IPS DF 6.9 (cell line): ENCODE results near the gene SCEL.
"Not testable (repeated sequence)": the region's sequence is repeated elsewhere in the genome, so short reads cannot be mapped to it uniquely, and the experiment has no call there.

ENCODE experiments used
- DNase-seq: peaks from one replicate; pipeline ENCODE4 v3.0.0-alpha.2; 2013; ENCODE audit warnings: low read depth, low spot score
- H3K27ac ChIP-seq: one replicate; pipeline ENCODE4 v1.5.1; 2013; ENCODE audit warnings: low read length, control low read depth
- H3K27me3 ChIP-seq: 2 replicates; pipeline ENCODE4 v1.6.1; 2013; ENCODE audit warnings: mild to moderate bottlenecking, low read length; ENCODE audit not compliant: control insufficient read depth, insufficient read depth
- H3K36me3 ChIP-seq: 2 replicates; pipeline ENCODE4 v1.6.1; 2013; ENCODE audit warnings: low read length; ENCODE audit not compliant: control insufficient read depth, insufficient read depth
- H3K4me1 ChIP-seq: 2 replicates; pipeline ENCODE4 v1.6.1; 2013; ENCODE audit warnings: low read length; ENCODE audit not compliant: control insufficient read depth, insufficient read depth
- H3K4me3 ChIP-seq: 2 replicates; pipeline ENCODE4 v1.5.1; 2013; ENCODE audit warnings: mild to moderate bottlenecking, low read length
- H3K9me3 ChIP-seq: 2 replicates; pipeline ENCODE4 v1.6.1; 2013; ENCODE audit warnings: low read length, inconsistent platforms; ENCODE audit not compliant: control insufficient read depth, insufficient read depth
- WGBS: extraction: QIAGEN DNeasy Blood & Tissue Kit; methylation state at CpG from one replicate; pipeline ENCODE4 v1.1.7; 2013; ENCODE audit warnings: mixed read lengths, missing lambda C conversion rate; ENCODE audit not compliant: insufficient read length, insufficient coverage; 5-methylcytosine and 5-hydroxymethylcytosine counted together

SCEL gene

GRCh38 chr13:77660841-77661250 is 125.3 kb downstream of the SCEL start:
- no peaks in the 10 kb centered on the region for H3K4me1 ChIP-seq
- no peaks in the 10 kb centered on the region; the same call in 1 of the 2 replicates for H3K36me3 ChIP-seq
- no peaks in the 10 kb centered on the region for H3K9me3 ChIP-seq
- no peaks in the 10 kb centered on the region for H3K27me3 ChIP-seq
- no peak for DNase-seq
- no peak overlapping the region for H3K4me3 ChIP-seq
- no CpG with 5 or more reads among the region's 15 CpGs for WGBS
- no peak overlapping the region for H3K27ac ChIP-seq

DNA sequence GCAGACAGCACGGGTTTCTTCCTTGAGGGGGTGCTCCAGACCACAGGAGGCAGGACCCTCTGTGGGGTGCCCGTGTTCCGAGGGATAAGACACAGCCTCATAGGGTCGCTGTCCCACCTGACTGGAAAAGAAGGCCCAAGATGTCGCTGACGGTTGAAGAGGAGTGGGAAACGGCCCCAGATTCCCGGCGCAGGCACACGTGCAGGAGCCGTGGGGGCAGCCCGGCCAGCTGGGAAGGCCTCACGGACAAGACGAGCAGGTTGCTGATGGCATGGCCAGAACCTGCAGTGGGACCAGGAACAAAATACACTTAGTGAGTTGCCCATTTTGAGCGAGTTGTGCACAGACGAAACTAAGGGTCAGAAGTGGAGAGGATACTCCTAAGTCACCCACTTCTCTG is 126.8 kb downstream of the SCEL start:
- no CpG with 5 or more reads among the region's 16 CpGs for WGBS
- H3K4me3 ChIP-seq, H3K36me3 ChIP-seq, H3K4me1 ChIP-seq, H3K9me3 ChIP-seq, DNase-seq, H3K27me3 ChIP-seq, H3K27ac ChIP-seq: not testable (repeated sequence)

GRCh38 chr13:77662831-77663230 is 127.3 kb downstream of the SCEL start:
- no CpG with 5 or more reads among the region's 15 CpGs for WGBS
- H3K27ac ChIP-seq, H3K27me3 ChIP-seq, DNase-seq, H3K9me3 ChIP-seq, H3K4me1 ChIP-seq, H3K36me3 ChIP-seq, H3K4me3 ChIP-seq: not testable (repeated sequence)

DNA sequence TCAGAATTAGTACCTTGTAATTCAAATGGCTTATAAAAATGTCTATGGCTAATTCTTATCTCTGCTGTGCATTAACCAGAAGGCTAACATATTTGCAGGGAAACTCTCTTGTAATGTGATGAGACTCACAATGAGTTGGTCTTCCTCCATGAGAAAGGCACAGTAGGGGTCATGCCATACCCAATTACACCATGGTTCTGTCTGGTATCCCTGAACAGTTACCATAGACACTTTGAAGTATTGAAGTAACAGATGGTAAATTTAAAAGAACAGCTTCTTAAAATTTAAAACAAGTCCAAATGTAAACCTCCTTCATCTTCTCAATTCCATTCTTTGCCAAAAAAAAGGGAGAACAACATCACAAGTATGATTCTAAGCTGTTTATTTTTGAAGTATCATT is 139.3 kb downstream of the SCEL start:
- no peaks in the 10 kb centered on the region for H3K9me3 ChIP-seq
- DNase-seq, result no peak
- H3K27ac ChIP-seq, result no peak overlapping the region
- no peaks in the 10 kb centered on the region for H3K27me3 ChIP-seq
- H3K4me1 ChIP-seq, result no peaks in the 10 kb centered on the region
- no peak overlapping the region for H3K4me3 ChIP-seq
- H3K36me3 ChIP-seq, result no peaks in the 10 kb centered on the region

- Histone ChIP-seq H3K9me3 (no peaks in the 10 kb centered on the region), H3K27ac (no peak overlapping the region), H3K4me1 (no peaks in the 10 kb centered on the region), H3K36me3 (no peaks in the 10 kb centered on the region), H3K27me3 (no peaks in the 10 kb centered on the region), H3K4me3 (no peak overlapping the region)
- WGBS, result no CpG with 5 or more reads among the region's 5 CpGs
- DNase-seq, result no peak
Measured at GRCh38 chr13:77678691-77679235, 143.3 kb downstream of the SCEL start.

GRCh38 chr13:77687799-77688198 is 152.3 kb downstream of the SCEL start:
- Histone ChIP-seq H3K4me3 (no peak overlapping the region), H3K36me3 (no peaks in the 10 kb centered on the region), H3K9me3 (no peaks in the 10 kb centered on the region), H3K27ac (no peak overlapping the region), H3K27me3 (no peaks in the 10 kb centered on the region), H3K4me1 (no peaks in the 10 kb centered on the region)
- no CpG with 5 or more reads among the region's 2 CpGs for WGBS
- DNase-seq, result no peak

DNA sequence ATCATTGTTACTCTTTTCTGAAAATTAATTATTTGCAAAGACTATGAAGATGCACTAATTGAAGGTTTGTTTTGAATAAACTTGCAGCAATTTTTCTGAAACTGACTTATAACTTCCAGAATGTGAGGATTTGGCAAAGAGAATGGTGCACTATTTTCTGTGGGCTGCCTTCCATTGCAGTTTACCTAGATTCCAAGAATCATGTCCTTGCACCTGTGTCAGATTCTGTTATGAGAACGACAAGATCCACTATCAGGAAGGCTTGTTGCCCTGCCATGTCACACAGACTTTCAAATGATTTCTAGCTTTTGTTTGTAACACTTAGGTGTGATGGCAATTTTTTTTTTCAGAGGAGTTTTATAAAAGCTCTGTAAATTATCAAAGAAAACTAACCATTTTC is 156.4 kb downstream of the SCEL start:
- Histone ChIP-seq H3K4me1 (peaks cover 1% of the 10 kb centered on the region; the same call in 1 of the 2 replicates), H3K4me3 (no peak overlapping the region), H3K27ac (no peak overlapping the region), H3K9me3 (no peaks in the 10 kb centered on the region), H3K36me3 (no peaks in the 10 kb centered on the region), H3K27me3 (no peaks in the 10 kb centered on the region)
- no peak for DNase-seq
- WGBS, result no CpG with 5 or more reads among the region's 1 CpG

DNA sequence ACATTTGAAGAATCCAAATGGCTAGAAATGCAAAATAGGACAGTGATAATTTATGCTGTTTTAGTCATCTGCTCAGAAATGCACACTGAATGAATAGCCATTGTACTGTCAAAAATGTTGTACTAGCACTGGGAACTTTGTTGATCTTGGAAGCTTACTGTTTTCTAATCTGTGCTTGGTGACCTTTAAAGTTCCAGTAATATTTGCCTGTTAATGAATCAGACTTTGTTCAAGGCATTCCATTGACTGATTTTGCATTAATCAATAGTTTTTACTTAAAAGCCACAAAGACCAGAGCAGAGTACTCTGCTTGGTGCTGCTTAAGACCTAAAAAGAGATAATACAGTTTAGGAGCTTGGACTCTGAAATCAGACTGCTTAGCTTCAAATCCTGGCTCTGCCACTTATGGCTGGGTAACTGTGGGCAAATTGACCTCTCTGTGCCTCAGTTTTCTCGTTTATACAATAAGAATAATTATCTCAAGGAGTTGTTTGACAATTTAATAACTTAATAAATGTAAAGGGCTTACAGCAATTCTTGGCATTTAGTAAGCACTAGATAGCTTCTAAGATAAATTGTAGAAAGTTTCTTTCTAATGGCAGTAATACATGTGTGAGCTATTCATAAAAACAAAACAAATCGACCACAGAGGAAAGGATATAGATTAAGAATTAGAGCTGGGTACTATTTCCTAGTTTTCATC is 157.4 kb downstream of the SCEL start:
- Histone ChIP-seq H3K27ac (no peak overlapping the region), H3K4me3 (no peak overlapping the region), H3K36me3 (no peaks in the 10 kb centered on the region), H3K27me3 (no peaks in the 10 kb centered on the region), H3K4me1 (peaks cover 1% of the 10 kb centered on the region; the same call in 1 of the 2 replicates), H3K9me3 (no peaks in the 10 kb centered on the region)
- DNase-seq, result no peak
- WGBS, result no CpG with 5 or more reads among the region's 2 CpGs

DNA sequence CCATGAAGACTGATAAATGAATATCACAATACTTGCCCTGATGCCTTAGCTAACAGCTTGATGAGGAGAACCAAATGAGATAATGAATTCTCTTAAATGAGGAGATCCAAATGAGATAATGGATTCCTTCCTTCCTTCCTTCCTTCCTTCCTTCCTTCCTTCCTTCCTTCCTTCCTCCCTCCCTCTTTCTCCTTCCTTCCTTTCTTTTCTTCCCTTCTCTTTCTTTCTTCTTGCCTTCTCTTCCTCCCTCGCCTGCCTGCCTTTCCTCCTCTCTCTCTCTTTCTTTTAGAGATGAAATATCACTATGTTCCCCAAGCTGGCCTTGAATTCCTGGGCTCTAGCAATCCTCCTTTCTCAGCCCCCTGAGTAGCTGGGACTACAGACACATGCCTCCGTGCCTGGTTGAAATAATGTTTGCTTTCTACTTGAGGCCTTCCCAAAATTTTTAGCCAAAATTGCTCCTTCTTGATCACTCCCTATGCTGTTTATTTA is 158.0 kb downstream of the SCEL start:
- Histone ChIP-seq H3K4me3 (no peak overlapping the region), H3K36me3 (no peaks in the 10 kb centered on the region), H3K27ac (no peak overlapping the region), H3K4me1 (peaks cover 1% of the 10 kb centered on the region; the same call in 1 of the 2 replicates), H3K27me3 (no peaks in the 10 kb centered on the region), H3K9me3 (no peaks in the 10 kb centered on the region)
- WGBS, result no CpG with 5 or more reads among the region's 2 CpGs
- DNase-seq, result no peak
